ENCODE results near the gene ZNF574.

- no peak for TF ChIP-seq POLR2AphosphoS5 (IDR thresholded peaks at IDR 0.05)
- no peak for TF ChIP-seq CTCF (IDR thresholded peaks at IDR 0.05)
- no peak for TF ChIP-seq EP300 (IDR thresholded peaks at IDR 0.05)
- TF ChIP-seq POLR2A (IDR thresholded peaks at IDR 0.05) = no peak
Observed at GRCh38 chr19:42126574-42126973, 50.6 kb downstream of the ZNF574 start.
